HG03103 (cell line): ENCODE data around the gene OR6S1.
"Not testable (repeated sequence)": the region's sequence is repeated elsewhere in the genome, so short reads cannot be mapped to it uniquely, and the experiment has no call there.

Experiments used
- ATAC-seq: cut with Tn5 transposase; IDR thresholded peaks from one replicate; pipeline ENCODE4 v1.9.1; 2021; ENCODE audit warnings: low read depth; ENCODE audit not compliant: unreplicated experiment

OR6S1 gene

GRCh38 chr14:20613094-20614037 is 28.1 kb downstream of the OR6S1 start:
- peak; percentile 58 for ATAC-seq

GRCh38 chr14:20612403-20612802 is 29.1 kb downstream of the OR6S1 start:
- ATAC-seq: no peak

DNA sequence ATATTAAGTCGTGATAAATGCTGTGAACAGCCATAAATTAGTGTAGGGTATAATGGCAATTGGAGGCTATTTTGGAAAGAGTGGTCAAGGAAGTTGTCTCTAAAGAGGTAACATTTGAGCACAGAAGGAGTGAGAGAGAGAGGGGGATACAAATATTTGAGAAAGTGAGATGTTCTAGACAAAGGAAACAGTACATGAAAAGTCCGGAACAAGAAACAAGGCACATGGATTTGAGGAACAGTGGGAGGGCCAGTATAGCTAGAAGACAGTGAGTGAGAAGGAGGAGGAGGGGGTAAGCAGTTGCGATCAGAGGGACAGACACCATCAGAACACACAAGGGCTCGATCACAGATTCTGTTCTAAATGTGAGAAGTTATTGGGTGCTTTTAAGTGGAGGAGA is 30.2 kb downstream of the OR6S1 start:
- ATAC-seq: no peak

- no peak for ATAC-seq
Observed at GRCh38 chr14:20610002-20610765, 31.3 kb downstream of the OR6S1 start.

DNA sequence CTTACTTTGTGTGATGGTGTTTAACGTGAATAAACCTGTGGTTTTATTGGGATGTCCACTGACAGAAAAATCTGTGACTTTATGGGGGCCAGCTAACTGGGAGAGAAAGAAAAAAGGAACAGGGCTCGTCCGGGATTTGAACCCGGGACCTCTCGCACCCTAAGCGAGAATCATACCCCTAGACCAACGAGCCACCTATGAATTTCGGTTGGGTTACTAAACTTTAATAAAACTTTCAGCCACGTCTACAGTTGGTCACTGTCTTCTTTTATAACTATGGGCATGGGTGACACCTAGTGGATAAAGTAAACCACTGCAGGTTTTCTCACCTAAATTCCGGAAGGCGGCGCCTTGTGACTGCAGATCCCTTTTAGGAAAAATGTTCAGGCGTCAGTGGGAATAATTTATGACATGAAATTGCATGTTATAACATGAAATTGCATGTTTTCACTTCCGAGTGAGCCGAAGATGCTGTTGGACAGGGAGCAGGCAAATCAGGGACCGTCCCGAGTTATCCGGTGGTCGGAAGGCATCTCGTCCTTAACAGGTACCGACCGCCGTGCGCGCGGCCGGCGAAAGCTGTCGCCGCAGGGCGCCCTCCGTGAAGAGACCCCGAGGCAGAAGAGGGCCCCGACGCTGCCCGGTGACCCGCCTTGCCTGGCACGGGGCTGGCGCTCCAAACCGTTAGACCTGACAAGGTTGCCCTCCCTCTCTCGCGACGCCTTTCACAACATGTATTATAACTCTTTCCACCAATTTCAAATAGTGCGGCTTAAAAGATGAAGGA is 32.1 kb downstream of the OR6S1 start:
- no peak for ATAC-seq

GRCh38 chr14:20608383-20609110 is 32.9 kb downstream of the OR6S1 start:
- ATAC-seq: no peak

DNA sequence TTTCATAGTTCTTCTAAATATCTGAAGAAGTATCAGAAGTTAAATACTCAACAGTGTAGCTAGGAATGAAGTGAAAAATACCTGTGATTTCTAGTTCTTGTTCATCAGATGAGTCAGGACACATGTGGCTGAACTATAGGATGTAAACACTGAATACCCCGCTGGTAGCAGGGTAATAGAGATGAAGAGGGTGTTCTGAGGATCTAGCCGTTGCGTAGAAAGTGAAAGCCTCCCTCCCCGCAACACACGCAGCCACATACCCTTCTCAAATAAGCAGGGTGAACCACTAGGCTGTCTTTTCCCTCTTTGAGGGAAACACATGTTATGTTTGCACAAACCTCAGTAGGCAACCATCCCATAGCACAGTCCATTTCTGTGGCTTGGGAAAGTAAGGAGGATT is 33.9 kb downstream of the OR6S1 start:
- no peak for ATAC-seq

DNA sequence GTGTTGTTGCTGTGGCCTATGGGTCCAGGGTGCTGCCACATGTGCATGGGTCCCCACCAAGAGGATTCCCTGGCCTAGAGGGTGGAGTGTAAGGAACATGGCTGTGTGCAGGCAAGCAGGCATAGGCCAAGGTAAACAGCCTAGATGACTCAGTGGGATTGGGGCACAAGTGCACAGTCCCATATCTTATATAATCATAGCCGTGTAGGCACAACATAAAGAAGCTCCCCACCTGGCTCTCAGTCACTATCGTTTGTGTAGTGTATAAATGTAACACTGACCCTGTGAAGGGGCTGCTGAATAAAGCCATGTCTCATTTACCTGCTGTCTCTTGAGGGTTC is 34.6 kb downstream of the OR6S1 start:
- ATAC-seq: no peak

- no peak for ATAC-seq
Observed at GRCh38 chr14:20606190-20606901, 35.1 kb downstream of the OR6S1 start.

- ATAC-seq: no peak
Observed at GRCh38 chr14:20603813-20604690, 37.4 kb downstream of the OR6S1 start.

DNA sequence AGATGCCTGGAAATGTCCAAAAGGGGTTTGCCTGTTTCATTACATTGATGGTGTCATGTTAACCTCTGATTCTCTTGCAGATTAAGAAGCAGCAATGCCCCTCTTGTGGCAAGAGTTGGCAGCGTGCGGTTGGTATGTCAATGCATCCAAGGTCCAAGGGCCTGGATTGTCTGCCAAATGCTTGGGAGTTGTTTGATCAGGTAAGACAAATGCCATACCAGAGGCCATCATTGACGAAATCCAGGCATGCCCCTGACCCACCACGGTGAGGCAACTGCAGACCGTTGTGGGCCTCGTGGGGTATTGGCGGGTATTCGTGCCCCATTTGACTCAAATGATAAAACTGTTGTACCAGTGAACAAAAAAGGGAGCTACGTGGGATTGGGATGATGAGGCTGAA is 38.9 kb downstream of the OR6S1 start:
- no peak for ATAC-seq

DNA sequence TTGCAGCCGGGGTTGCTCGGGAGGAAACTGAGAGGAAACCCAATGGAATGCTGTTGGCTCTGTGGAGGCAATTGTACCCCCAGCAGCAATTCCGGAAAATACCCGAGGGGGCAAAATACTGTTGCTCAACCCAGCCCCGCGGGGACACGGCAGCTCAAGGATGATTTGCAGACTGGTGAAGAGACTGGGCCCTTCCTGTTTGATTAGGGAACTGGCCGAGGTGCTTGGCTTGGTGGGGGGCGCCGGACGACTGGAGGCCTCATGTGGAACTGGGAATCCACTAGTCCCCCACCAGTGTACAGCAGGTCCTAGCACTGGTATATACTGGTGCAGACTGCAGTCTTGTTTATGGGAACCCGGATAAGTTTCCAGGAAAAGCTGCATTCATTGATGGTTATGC is 40.0 kb downstream of the OR6S1 start:
- ATAC-seq: no peak

GRCh38 chr14:20597108-20597507 is 44.4 kb downstream of the OR6S1 start:
- ATAC-seq: no peak

DNA sequence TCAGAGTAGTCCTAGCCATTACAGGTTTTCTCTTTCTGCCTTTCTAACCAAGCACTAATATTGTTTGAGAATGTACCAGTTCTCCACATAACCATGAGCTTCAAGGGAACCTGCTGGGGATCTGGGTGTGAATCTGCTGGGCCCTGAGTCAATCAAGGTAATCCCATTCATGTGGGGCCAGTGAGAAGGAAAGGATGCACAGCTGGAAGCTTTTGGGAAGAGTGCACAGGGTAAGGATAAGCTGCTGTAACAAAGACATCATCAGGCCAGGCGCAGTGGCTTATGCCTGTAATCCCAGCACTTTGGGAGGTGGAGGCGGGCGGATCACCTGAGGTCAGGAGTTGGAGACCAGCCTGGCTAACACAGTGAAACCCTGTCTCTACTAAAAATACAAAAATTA is 45.8 kb downstream of the OR6S1 start:
- ATAC-seq: not testable (repeated sequence)

- no peak for ATAC-seq
Observed at GRCh38 chr14:20592574-20592973, 48.9 kb downstream of the OR6S1 start.

GRCh38 chr14:20591235-20591634 is 50.3 kb downstream of the OR6S1 start, which contains the start of gene RNASE12:
Gene RNASE12, minus strand, starts transcription at chr14:20591376. Its CDS starts 653 bp downstream, at chr14:20590723.
- no peak for ATAC-seq
